Measurements from ENCODE around the gene DGCR8. TPM values are rescaled to one million over a fixed set of nuclear protein-coding genes. Genes with fewer than 3 reads are reported as not detected.

The DGCR8 gene
- total RNA-seq, 1 experiment from 2014 or later: 41.7 TPM

DNA sequence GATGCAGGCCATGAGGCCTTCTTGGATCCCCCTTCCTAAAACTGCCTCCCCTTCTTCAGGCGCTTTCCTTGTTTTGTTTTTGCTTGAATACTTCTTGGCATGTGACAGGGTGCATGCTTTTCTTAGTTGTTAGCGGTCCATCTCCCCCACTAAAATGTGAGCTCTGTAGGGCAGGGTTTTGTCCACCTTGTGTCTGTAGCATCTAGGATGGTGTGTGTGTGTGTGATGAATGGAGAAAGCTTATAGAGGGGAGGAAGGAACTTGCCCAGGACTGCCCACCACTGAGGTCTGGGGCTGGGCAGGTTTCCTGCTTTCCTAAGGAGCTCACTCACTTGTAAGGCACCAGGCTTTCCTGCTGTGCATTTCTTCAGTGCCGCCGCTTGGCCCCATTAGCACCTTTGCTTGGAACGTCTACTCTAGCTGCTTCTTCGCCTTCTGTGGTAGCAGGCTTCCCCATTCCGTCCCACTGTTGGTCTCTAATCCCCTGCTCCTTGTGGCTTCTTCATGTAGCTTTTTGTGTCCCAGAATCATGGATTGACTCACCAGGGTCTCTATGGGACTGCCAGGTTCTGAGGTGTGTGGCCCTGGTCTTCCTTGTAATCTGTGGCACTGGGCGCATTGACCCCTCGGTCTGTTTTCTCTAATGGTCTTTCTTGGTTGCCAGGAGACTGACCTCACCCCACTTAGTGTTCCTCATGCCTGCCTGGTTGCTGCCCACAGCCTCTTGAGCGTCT, 3.3 kb downstream of the DGCR8 start:
- no peak overlapping the region for H3K27ac ChIP-seq (ENCODE audit: low read length)
- H3K9me3 ChIP-seq (ENCODE audit: low read length): no peaks in the 10 kb centered on the region
- no peak for DNase-seq
- H3K36me3 ChIP-seq (ENCODE audit: low read depth, low read length): peaks cover 33% of the 10 kb centered on the region; the same call in 1 of the 2 replicates
- no peak overlapping the region for H2AFZ ChIP-seq (ENCODE audit: low read length)
- peaks cover 17% of the 10 kb centered on the region for H3K4me1 ChIP-seq (ENCODE audit: insufficient read depth, low read length)
- no peak for TF ChIP-seq EZH2 (IDR thresholded peaks at IDR 0.05; ENCODE audit: low read length, unreplicated experiment)
- no peak for TF ChIP-seq EZH2phosphoT487 (IDR thresholded peaks at IDR 0.05; ENCODE audit: borderline replicate concordance, low read length)
- TF ChIP-seq, protein P1, sequence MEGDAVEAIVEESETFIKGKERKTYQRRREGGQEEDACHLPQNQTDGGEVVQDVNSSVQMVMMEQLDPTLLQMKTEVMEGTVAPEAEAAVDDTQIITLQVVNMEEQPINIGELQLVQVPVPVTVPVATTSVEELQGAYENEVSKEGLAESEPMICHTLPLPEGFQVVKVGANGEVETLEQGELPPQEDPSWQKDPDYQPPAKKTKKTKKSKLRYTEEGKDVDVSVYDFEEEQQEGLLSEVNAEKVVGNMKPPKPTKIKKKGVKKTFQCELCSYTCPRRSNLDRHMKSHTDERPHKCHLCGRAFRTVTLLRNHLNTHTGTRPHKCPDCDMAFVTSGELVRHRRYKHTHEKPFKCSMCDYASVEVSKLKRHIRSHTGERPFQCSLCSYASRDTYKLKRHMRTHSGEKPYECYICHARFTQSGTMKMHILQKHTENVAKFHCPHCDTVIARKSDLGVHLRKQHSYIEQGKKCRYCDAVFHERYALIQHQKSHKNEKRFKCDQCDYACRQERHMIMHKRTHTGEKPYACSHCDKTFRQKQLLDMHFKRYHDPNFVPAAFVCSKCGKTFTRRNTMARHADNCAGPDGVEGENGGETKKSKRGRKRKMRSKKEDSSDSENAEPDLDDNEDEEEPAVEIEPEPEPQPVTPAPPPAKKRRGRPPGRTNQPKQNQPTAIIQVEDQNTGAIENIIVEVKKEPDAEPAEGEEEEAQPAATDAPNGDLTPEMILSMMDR (conservative IDR thresholded peaks at IDR 0.05; ENCODE audit: low read depth, low read length): no peak
- CTCF ChIA-PET: no interaction called here
- H3F3A ChIP-seq (ENCODE audit: low read length, unreplicated experiment): no peaks in the 10 kb centered on the region
- POLR2A ChIA-PET (ENCODE audit: unreplicated experiment): no interaction called here
- H3K9ac ChIP-seq (ENCODE audit: low read length): no peak overlapping the region
- peaks cover 40% of the 10 kb centered on the region for H4K20me1 ChIP-seq (ENCODE audit: low read length)
- H3K4me2 ChIP-seq (ENCODE audit: low read length): peak overlapping the region; percentile 41
- no peaks in the 10 kb centered on the region for H3K9me2 ChIP-seq (replicated peaks; ENCODE audit: low read length)
- H3K27me3 ChIP-seq (ENCODE audit: low read length): no peaks in the 10 kb centered on the region
- intact Hi-C loops (cut with micrococcal nuclease): no loop called here
- no peak overlapping the region for H3K4me3 ChIP-seq (ENCODE audit: low read length)
- H3K79me2 ChIP-seq (ENCODE audit: low read length): peaks cover 76% of the 10 kb centered on the region
- no TSS peak for BruUV-seq (replicated peaks)
- ATAC-seq: no peak

GRCh38 chr22:20083891-20084546, 4.0 kb downstream of the DGCR8 start:
- BruUV-seq (replicated peaks): no TSS peak
- H3K27ac ChIP-seq (ENCODE audit: low read length): no peak overlapping the region

More at GRCh38 chr22:20083891-20084546, 4.0 kb downstream of the DGCR8 start:
- Histone ChIP-seq H3K4me2 (ENCODE audit: low read length) (no peak overlapping the region), H3K9me2 (replicated peaks; ENCODE audit: low read length) (no peaks in the 10 kb centered on the region), H3K4me3 (ENCODE audit: low read length) (no peak overlapping the region), H4K20me1 (ENCODE audit: low read length) (peaks cover 40% of the 10 kb centered on the region), H2AFZ (ENCODE audit: low read length) (no peak overlapping the region), H3K36me3 (ENCODE audit: low read depth, low read length) (peaks cover 38% of the 10 kb centered on the region; the same call in 1 of the 2 replicates), H3K9ac (ENCODE audit: low read length) (no peak overlapping the region), H3K9me3 (ENCODE audit: low read length) (no peaks in the 10 kb centered on the region), H3K79me2 (ENCODE audit: low read length) (peaks cover 76% of the 10 kb centered on the region), H3K4me1 (ENCODE audit: insufficient read depth, low read length) (peaks cover 17% of the 10 kb centered on the region), H3K27me3 (ENCODE audit: low read length) (no peaks in the 10 kb centered on the region), H3F3A (ENCODE audit: low read length, unreplicated experiment) (no peaks in the 10 kb centered on the region)
- TF ChIP-seq EZH2phosphoT487 (IDR thresholded peaks at IDR 0.05; ENCODE audit: borderline replicate concordance, low read length) (no peak), EZH2 (IDR thresholded peaks at IDR 0.05; ENCODE audit: low read length, unreplicated experiment) (no peak)
- TF ChIP-seq, protein P1 (conservative IDR thresholded peaks at IDR 0.05; ENCODE audit: low read depth, low read length): no peak
- ATAC-seq: no peak
- POLR2A ChIA-PET (ENCODE audit: unreplicated experiment): no interaction called here
- CTCF ChIA-PET: no interaction called here
- no peak for DNase-seq
- intact Hi-C loops (cut with micrococcal nuclease): no loop called here
